GM23248 (cell line): ENCODE results near the gene PPL.

Experiments
- EZH2 ChIP-seq: fragments of 200-600 bp; sonication (generic); IDR thresholded peaks from 2 replicates; pipeline ENCODE4 v1.6.1; 2018; ENCODE audit warnings: antibody characterized with exemption, mild to moderate bottlenecking; ENCODE audit not compliant: insufficient read depth, poor library complexity, severe bottlenecking
- EZH2phosphoT487 ChIP-seq: fragments of 200-600 bp; sonication (generic); IDR thresholded peaks from 2 replicates; pipeline ENCODE4 v1.6.1; 2018; ENCODE audit warnings: antibody characterized with exemption, moderate library complexity, mild to moderate bottlenecking, low read depth; ENCODE audit not compliant: insufficient read depth

DNA sequence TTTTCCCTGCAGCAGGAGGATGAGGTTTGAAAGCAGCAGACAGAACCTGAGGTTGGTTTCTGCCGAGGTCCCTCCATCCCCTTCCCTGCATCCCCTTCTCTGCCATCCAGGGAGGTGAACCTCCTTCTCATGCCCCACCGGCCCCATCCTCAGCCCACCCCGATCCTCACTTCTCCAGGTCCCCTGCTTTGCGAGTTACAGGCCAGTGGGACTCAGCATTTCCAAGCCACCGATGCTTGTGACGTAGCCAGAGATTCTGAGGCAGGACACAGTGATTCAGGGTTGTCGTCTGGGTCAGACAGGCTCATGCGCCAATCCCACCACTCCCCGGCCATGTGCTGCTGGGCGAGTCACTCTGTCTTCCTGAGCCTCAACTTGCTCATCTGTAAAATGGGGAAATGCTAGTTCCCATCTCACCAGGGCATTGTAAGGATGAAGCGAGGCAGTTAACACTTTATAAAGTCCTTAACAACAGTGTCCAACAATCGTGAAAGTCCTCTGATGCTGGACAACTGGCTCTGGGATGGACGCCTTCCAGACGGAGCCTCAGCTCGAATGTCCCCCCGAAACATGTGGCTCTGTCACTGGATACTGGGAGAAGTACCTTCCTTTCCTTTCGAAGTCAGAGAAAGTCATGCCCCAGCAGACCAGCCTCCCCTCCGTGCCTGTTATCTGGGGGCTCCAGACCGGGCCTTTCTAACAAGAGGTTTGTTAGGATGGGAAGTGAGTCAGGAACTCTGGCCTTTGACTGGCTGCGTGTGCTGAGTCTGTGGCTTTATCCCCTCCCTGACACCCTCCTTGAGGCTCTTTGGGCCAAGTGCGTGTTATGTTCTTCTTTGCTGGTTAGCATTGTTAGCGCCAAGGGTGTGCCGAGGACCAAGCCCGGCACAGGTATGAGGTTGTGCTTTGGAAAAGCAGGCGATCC, 43.0 kb upstream of the PPL start:
- TF ChIP-seq EZH2phosphoT487 (no peak), EZH2 (no peak)
